ENCODE results near the gene RGS16. TPM values are rescaled to one million over a fixed set of nuclear protein-coding genes. Genes with fewer than 3 reads are reported as not detected.

RGS16 gene
- total and polyA plus RNA-seq, 2 experiments from 2014 or later = 7.3 to 7.6 TPM

GRCh38 chr1:182563095-182563494 lies 41.1 kb downstream of the RGS16 start:
- H4K20me1 ChIP-seq (ENCODE audit: insufficient read depth, poor library complexity, severe bottlenecking) = no peaks in the 10 kb centered on the region
- no peaks in the 10 kb centered on the region for H3K79me2 ChIP-seq
- TF ChIP-seq EZH2phosphoT487 (IDR thresholded peaks at IDR 0.05; ENCODE audit: low read depth, severe bottlenecking, unreplicated experiment) (no peak), EZH2 (IDR thresholded peaks at IDR 0.05; ENCODE audit: borderline replicate concordance) (no peak)
- TF ChIP-seq, protein P1, sequence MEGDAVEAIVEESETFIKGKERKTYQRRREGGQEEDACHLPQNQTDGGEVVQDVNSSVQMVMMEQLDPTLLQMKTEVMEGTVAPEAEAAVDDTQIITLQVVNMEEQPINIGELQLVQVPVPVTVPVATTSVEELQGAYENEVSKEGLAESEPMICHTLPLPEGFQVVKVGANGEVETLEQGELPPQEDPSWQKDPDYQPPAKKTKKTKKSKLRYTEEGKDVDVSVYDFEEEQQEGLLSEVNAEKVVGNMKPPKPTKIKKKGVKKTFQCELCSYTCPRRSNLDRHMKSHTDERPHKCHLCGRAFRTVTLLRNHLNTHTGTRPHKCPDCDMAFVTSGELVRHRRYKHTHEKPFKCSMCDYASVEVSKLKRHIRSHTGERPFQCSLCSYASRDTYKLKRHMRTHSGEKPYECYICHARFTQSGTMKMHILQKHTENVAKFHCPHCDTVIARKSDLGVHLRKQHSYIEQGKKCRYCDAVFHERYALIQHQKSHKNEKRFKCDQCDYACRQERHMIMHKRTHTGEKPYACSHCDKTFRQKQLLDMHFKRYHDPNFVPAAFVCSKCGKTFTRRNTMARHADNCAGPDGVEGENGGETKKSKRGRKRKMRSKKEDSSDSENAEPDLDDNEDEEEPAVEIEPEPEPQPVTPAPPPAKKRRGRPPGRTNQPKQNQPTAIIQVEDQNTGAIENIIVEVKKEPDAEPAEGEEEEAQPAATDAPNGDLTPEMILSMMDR (IDR thresholded peaks at IDR 0.05; ENCODE audit: poor library complexity) = no peak
- no peaks in the 10 kb centered on the region for H3K4me1 ChIP-seq (ENCODE audit: insufficient read depth)
- no peaks in the 10 kb centered on the region for H3K9me3 ChIP-seq (ENCODE audit: low read depth)
- H3K4me2 ChIP-seq = no peak overlapping the region
- no peak overlapping the region for H3K4me3 ChIP-seq
- H2AFZ ChIP-seq = no peak overlapping the region
- no peak for DNase-seq (ENCODE audit: low spot score)
- 91% methylated on average over 4 of the region's 4 CpGs for WGBS (ENCODE audit: low lambda C conversion rate, missing lambda C conversion rate)
- no peak overlapping the region for H3K27ac ChIP-seq
- no peaks in the 10 kb centered on the region for H3K27me3 ChIP-seq
- H3K9me2 ChIP-seq (replicated peaks; ENCODE audit: insufficient read depth) = no peaks in the 10 kb centered on the region
- no peaks in the 10 kb centered on the region for H3K36me3 ChIP-seq (replicated peaks; ENCODE audit: insufficient read depth, low read depth)

DNA sequence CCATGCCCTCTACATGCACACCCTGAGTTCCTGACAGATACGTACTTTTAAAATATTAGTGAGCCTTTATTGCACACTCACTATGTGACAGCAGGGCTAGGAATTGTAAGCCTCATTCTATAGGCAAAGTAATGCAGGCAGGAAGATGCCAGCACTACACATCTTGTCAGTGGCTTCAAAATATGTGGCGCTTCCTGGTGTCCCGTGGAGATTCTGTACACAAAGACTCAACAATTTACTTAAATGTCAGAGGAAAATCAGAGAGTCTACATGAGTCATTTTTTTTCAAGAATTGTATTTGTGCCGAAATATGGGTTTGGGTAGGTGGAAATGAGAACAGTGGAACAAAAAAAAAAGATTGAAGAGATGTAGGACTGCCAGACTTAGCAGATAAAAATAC lies 42.7 kb downstream of the RGS16 start:
- Histone ChIP-seq H3K36me3 (replicated peaks; ENCODE audit: insufficient read depth, low read depth) (no peaks in the 10 kb centered on the region), H3K9me3 (ENCODE audit: low read depth) (no peaks in the 10 kb centered on the region)
- TF ChIP-seq EZH2phosphoT487 (IDR thresholded peaks at IDR 0.05; ENCODE audit: low read depth, severe bottlenecking, unreplicated experiment) (no peak), EZH2 (IDR thresholded peaks at IDR 0.05; ENCODE audit: borderline replicate concordance) (no peak)
- TF ChIP-seq, protein P1 (IDR thresholded peaks at IDR 0.05; ENCODE audit: poor library complexity) = no peak

GRCh38 chr1:182560392-182560984 lies 43.7 kb downstream of the RGS16 start:
- no peaks in the 10 kb centered on the region for H4K20me1 ChIP-seq (ENCODE audit: insufficient read depth, poor library complexity, severe bottlenecking)
- 82% methylated on average over 7 of the region's 7 CpGs for WGBS (ENCODE audit: low lambda C conversion rate, missing lambda C conversion rate)
- H3K9me2 ChIP-seq (replicated peaks; ENCODE audit: insufficient read depth) = no peaks in the 10 kb centered on the region
- no peak overlapping the region for H3K27ac ChIP-seq
- DNase-seq (ENCODE audit: low spot score) = no peak
- no peaks in the 10 kb centered on the region for H3K4me1 ChIP-seq (ENCODE audit: insufficient read depth)
- no peaks in the 10 kb centered on the region for H3K27me3 ChIP-seq
- no peaks in the 10 kb centered on the region for H3K79me2 ChIP-seq
- no peaks in the 10 kb centered on the region for H3K36me3 ChIP-seq (replicated peaks; ENCODE audit: insufficient read depth, low read depth)
- H3K4me3 ChIP-seq = no peak overlapping the region
- no peak for TF ChIP-seq EZH2 (IDR thresholded peaks at IDR 0.05; ENCODE audit: borderline replicate concordance)
- TF ChIP-seq EZH2phosphoT487 (IDR thresholded peaks at IDR 0.05; ENCODE audit: low read depth, severe bottlenecking, unreplicated experiment) = no peak
- TF ChIP-seq, protein P1 (IDR thresholded peaks at IDR 0.05; ENCODE audit: poor library complexity) = no peak
- no peaks in the 10 kb centered on the region for H3K9me3 ChIP-seq (ENCODE audit: low read depth)
- no peak overlapping the region for H2AFZ ChIP-seq
- no peak overlapping the region for H3K4me2 ChIP-seq

More for the DNA sequence above, 42.7 kb downstream of the RGS16 start:
- Histone ChIP-seq H3K4me3 (no peak overlapping the region), H4K20me1 (ENCODE audit: insufficient read depth, poor library complexity, severe bottlenecking) (no peaks in the 10 kb centered on the region), H3K9me2 (replicated peaks; ENCODE audit: insufficient read depth) (no peaks in the 10 kb centered on the region), H3K4me2 (no peak overlapping the region), H3K79me2 (no peaks in the 10 kb centered on the region), H3K4me1 (ENCODE audit: insufficient read depth) (no peaks in the 10 kb centered on the region), H3K27ac (no peak overlapping the region), H3K27me3 (no peaks in the 10 kb centered on the region), H2AFZ (no peak overlapping the region)
- WGBS (ENCODE audit: low lambda C conversion rate, missing lambda C conversion rate) = 84% methylated on average over 4 of the region's 4 CpGs
- DNase-seq (ENCODE audit: low spot score) = no peak
